Measurements from ENCODE around the gene JMJD8.

- TF ChIP-seq ZNF398 (tag by site-specific recombination; IDR thresholded peaks at IDR 0.05) (no peak), ZNF274 (IDR thresholded peaks at IDR 0.05; ENCODE audit: low read length) (no peak), ZNF274 (tag by site-specific recombination; IDR thresholded peaks at IDR 0.05; ENCODE audit: borderline replicate concordance) (no peak), GLI4 (tag by site-specific recombination; IDR thresholded peaks at IDR 0.05) (no peak), ZNF184 (tag by site-specific recombination; IDR thresholded peaks at IDR 0.05) (no peak), CTCF (tag by site-specific recombination; IDR thresholded peaks at IDR 0.05) (no peak), ZNF426 (tag by site-specific recombination; IDR thresholded peaks at IDR 0.05) (no peak), ZNF19 (tag by site-specific recombination; IDR thresholded peaks at IDR 0.05; ENCODE audit: low read depth) (no peak), GLI2 (tag by site-specific recombination; IDR thresholded peaks at IDR 0.05; ENCODE audit: borderline replicate concordance, low read depth) (no peak), ZNF585B (tag by site-specific recombination; IDR thresholded peaks at IDR 0.05) (no peak), ZFP37 (tag by site-specific recombination; IDR thresholded peaks at IDR 0.05) (no peak), ZNF530 (tag by site-specific recombination; IDR thresholded peaks at IDR 0.05; ENCODE audit: low read depth) (no peak), TCF7L2 (IDR thresholded peaks at IDR 0.05; ENCODE audit: borderline replicate concordance, low read depth, low read length) (no peak), MZF1 (tag by site-specific recombination; IDR thresholded peaks at IDR 0.05; ENCODE audit: borderline replicate concordance) (no peak), ZSCAN16 (tag by site-specific recombination; IDR thresholded peaks at IDR 0.05) (no peak)
These were observed 10.6 kb downstream of the JMJD8 start for GRCh38 chr16:673399-673991.

Measured in HEK293 (cell line).